Activated CD4-positive, CD25-positive, alpha-beta regulatory T cell treated with anti-CD3 and anti-CD28 coated beads, Interleukin-2, amount 50 U/mL, for 24 hours (primary cell): ENCODE measurements around the gene GOLIM4.
"Not testable (repeated sequence)": the region's sequence is repeated elsewhere in the genome, so short reads cannot be mapped to it uniquely, and the experiment has no call there.

Source experiments
- ATAC-seq, 2 donors: fragments of 150-1000 bp; cut with Tn5 transposase; one replicate each; pipeline ENCODE4 v1.10.0; 2021; ENCODE audit warnings: mild to moderate bottlenecking in 1 of 2, moderate library complexity in 1 of 2

The GOLIM4 gene

GRCh38 chr3:168072323-168072650, 23.4 kb downstream of the GOLIM4 start:
- no peak for ATAC-seq

- ATAC-seq = peak in 1 of 2 donors; percentile 20
Measured at GRCh38 chr3:168071591-168072322, 24.0 kb downstream of the GOLIM4 start.

GRCh38 chr3:168070919-168071318, 24.8 kb downstream of the GOLIM4 start:
- no peak for ATAC-seq

DNA sequence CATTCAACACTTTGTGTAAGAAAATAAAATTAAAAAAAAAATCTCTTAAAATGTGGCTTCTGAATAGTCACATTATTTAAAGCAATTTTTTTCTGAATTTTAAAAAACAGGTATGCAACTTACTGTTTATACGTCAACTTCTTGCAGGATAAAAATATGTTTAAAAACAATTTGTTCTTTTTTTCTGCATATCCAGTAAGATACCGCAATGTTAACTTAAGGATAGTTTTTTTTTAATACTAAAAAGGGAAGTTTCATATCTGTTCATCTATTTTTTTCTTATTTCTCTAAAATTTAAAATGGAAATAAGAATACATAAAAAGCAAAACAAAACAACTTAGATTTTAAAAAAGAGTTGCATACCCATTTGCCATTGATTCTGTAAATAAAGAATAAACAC, 27.4 kb downstream of the GOLIM4 start:
- no peak for ATAC-seq

GRCh38 chr3:168066882-168067281, 28.8 kb downstream of the GOLIM4 start:
- ATAC-seq = no peak

DNA sequence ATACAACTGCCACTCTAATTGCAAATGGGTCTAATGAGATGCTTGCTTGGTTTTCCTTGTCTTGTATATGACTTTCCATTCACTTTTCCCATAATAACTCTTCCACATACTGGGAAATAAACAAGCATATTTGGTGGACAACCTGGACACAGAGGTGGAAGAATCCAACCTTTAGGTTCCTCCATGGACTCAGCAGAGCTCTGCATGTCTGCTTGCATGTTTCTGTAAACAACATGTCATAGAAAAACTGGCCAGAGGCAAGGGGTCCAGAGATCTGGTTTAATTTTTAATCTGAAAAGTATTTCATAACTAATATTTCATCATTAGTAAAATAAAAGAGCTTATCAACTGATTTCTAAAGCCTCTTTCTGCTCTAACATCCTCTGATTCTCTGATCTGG, 30.2 kb downstream of the GOLIM4 start:
- no peak for ATAC-seq

DNA sequence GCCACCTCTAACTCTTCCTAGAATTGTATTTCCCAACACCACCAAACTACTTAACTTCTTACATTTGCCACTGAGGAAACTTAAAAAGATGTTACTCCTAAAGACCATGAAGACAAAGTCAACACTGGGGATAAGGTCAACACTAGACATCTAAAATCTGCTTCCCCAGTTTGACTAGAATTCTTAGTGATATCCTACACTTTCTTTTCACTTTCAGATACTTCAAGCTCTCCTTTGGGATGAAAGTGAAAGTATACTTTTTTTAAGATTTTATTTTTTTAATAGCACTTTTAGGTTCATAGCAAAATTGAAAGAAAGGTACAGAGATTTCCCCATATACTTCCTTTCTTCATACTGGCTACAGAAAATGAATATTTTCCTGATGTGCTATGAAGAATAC, 32.6 kb downstream of the GOLIM4 start:
- no peak for ATAC-seq

DNA sequence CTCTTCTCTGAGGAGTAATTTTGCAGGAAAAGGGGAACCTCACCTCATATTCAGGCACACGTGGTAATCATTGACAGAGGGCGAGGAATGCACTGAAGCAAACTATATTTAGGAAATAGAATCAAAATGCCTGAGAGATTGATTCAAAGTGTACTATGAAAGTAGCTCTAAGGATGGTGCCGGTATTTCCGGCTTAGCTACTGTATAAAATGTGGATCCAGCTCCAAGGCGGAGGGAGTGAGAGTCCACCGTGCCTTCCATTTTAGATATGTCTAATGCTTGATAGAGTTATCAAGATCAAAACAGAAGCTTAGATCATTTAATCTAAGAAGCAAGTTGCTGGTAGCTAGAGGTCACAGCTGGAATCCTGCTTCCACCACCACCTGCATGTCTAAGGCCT, 33.0 kb downstream of the GOLIM4 start:
- ATAC-seq = no peak

DNA sequence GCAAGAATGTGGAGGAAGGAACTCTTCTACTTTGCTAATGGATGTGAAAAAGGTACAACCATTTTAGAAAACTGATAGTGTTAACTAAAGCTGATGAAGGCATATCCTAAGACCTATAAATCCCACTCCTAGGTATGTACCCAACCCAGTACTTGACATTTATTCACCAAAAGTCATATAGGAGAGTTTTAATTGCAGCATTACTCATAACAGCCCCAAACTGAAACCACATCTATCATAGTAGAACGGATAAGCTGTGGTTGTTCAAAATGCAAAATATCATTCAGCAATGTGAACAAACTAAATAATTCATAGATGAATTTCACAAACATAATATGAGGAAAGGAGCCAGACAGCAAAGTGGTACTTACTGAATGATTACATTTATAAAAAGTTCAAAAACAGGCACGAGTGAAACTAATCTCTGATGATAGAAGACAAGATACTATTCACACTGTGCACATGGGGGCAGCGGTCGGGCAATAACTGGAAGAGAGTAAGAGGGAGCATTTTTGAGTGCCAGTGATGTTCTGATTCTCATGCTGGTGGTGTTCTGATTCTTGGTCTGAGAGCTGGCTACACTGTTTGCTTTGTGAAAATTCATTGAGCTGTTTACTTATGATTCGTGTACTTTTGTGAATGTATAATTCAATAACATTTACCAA, 34.3 kb downstream of the GOLIM4 start:
- peak; percentile 49 to 51 for ATAC-seq

DNA sequence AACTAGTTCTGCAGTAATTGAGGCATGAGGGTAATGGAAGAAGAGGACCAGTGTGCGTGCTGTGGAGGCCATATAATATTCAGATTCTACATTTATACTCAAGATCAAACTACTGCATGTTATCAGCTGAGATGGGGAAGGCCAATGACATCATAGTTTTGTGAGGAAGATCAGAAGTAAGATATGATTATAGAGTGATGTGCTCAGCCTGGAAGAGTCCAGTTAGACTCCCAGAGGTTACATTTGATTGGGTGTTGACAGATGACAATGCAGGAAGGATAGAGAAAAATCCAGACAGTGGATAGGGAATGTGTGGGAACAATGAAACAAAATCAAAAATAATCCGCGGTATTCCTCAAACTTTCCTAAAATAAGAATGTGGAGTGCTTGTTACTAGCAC, 35.4 kb downstream of the GOLIM4 start:
- no peak for ATAC-seq

DNA sequence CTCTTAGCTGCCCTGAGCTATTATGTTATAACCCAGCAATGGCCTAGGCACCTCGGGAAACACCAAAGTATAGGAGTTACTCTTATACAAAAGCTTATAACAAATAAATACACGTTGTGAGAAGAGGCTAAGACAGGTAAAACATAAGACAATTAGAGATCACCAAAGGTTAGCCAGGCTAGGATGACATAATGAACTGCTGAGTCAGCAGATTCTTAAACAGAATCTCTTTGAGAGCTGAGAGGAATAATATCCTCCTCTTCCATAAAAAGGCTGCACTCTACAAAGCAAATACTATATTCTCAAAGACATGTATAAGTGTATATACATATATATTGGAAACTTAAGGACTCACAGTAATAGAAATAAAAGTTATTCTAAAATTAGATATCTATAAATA, 37.2 kb downstream of the GOLIM4 start:
- ATAC-seq = no peak

DNA sequence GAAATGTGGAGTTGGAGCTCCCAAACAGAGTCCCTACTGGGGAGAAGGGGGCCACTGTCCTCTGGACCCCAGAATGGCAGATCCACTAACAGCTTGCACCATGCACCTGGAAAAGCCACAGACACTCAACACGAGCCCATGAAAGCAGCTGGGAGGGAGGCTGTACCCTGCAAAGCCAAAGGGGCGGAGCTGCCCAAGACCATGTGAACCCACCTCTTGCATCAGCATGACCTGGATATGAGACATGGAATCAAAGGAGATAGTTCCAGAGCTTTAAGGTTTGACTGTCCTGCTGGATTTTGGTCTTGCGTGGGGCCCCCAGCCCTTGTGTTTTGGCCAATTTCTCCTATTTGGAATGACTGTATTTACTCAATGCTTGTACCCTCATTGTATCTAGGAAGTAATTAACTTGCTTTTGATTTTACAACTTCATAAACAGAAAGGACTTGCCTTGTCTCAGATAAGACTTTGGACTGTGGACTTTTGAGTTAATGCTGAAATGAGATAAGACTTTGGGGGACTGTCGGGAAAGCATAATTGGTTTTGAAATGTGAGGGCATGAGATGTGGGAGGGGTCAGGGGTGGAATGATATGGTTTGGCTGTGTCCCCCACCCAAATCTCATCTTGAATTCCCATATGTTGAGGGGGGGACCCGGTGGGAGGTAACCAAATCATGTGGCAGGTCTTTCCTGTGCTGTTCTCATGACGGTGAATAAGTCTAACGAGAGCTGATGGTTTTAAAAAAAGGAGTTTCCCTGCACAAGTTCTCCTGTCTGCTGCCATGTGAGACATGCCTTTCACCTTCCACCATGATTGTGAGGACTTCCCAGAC, 39.1 kb downstream of the GOLIM4 start:
- ATAC-seq = not testable (repeated sequence)

DNA sequence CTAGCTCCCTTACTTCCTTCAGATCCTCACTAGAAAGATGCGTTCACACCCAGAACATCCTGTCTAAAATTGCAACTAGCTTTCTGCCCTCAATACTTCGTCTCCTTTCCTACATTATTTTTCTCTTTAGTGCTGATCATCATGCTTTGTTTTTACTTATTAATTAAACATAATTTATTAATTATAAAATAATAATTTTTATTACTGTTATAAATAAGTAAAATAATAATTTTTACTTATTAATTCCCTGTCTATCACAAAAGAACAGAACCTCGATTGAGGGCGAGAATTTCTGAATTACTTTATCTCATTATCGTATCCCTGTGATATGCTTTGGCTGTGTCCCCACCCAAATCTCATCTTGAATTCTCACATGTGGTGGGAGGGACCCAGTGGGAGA, 41.3 kb downstream of the GOLIM4 start:
- ATAC-seq = no peak

DNA sequence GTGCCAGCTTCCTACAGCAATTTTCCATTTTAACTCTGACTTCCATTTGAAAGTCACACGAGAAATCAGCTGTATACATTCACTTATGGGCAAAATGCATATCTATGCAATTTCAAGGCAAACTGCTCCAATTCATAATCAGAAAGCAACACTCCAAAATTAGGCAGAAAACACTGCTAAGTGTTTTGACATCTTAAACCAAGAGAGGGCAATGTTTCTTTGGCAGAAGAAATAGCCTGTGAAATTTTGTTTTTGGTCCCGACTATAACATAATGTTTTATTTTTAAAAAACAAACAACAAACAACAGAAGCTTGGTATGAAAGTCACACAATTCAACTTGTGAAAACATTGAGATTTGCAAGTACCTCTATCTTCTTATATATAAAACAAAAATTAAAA, 42.6 kb downstream of the GOLIM4 start:
- ATAC-seq = no peak

DNA sequence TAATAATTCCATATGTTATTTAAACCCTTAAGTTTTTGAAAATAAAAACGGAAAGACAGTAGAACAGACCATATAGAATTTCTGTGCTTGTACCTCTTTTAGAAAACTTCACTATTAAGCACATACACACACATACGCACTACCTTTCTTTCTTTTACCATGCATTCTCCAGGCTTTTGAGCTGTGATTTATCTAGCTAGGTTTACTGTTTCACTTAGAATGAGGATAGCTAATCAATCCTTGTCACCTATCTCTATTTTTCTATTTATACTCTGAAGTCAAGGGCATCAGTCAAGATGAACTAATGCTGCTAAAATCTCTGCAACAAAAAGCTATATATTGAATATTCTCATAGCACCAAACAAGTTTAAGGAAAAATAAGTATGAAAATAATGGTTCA, 43.2 kb downstream of the GOLIM4 start:
- ATAC-seq = no peak

DNA sequence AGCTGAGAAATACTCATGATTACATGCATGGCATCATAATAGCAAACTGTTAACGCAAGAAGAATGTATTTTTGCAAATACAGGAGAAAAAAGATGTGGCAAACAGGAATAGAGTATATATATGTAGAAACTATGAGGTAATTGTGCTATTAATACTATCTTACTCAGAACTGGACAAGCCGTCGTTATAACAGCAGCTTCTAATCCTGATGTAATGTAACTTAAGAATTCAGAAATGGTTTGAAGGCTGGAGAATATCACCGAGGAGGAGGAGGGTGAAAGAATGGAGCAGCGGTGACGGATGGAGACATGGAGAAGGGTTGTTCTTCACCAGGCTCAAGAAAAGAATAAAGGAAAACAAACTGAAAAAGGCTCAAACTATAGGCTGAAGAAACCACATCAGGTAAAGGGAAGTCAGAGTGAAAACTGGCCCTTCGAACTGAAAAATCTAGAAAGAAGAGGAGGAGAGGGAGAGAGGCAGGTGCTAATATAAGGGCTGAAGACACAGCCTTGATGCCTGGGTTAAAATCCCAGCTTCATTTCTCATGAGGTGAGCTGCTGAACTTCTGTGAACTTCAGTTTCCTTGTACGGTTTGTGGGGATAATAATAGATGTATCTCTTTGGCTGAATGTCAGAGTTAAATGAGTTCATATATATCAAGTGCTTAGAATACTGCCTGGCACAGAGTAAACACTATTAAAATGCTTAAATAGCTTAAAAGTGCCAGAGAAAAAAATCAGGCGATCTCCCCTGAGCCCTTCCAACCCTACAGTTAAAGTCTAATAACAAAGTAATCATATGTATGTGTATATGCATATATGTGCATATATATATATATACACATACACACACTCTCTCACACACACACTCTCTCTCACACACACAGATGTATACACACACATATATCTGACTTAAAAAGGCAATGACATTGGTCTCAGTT, 43.9 kb downstream of the GOLIM4 start:
- no peak for ATAC-seq

DNA sequence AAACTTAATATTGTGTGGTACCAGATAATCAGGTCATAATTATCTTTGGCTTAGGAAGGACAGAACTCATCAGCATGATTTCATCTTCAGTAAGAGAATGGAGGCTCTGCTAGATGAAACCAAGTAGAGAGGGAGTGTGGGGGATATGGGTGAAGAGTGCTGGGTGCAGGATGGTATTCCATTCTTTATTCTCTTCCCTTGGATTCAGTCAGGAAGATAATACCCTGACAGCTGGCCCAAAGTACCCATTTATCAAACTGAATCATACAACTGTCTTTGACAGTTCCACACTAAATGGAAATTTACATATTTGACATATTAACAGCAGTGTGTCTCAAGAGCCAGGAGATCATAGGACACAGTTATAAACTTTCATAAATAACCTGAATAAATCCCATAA, 44.7 kb downstream of the GOLIM4 start:
- ATAC-seq = no peak

DNA sequence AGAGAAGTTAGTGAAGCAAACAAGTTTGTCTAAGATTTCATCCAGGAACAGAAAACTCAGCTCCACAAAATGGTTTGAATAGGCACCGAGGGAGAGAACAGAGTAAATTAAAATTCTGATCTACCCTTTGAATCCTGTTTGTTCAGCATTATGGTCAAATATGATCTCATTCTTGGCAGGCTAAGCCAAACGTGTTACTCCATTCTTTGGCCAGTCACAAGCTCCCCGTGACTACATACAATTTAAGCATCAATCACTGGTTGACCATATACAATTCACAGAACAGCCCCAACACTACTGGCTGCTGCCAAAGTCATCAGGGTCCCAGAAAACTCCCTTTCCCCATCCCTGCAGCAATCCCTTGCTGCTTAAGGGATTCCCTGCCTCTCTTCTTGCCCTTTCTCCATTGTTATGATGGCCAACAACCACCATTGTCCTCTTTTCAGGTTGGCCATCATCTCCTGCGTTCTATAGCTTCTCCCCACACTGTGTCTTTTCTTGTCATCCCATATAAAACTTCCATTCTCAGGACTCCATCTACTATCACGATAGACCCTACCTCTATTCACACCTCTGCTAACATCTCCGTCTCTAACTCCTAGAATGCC, 46.3 kb downstream of the GOLIM4 start:
- ATAC-seq = no peak

DNA sequence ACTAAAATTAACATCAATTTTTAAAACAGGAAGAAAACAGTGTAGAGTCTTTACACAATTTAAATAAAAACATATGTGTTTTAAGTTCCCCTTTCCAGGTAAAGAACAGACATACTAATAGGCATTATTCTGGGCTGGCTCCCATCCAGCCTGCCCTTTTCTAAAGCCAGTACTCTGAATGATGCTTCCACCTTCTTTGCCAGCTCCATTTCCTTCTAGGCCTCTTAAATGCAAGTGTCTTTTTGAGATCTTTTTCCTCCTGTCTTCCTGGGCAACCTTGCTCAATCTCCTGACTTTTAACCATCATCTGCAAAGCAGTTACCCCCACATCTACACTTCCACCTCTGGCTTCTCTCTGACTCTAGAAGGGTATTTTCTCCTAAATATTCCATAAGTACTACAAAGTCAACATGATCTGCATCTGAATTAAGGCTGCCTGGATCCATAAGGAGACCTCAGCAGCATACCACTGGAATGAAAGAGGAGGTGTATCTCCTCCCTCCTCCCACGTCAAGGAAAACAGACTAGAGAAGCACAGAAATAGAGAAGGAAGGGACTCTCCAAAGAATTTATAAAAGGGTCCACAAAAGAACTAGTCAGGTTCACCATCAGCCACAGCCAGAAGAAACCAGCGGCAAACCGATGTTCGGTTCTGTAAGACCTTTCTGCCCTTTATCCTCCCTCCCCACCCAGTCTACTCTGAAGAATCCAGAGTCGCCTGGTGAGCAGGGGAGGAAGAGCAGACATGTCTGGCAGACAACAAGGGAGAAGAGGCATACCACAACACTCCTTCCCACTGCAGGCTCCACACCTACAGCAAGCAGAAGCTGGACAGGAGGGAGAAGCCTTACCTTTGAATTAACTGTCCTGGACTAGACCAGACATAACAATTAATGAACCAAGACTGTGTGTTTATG, 47.1 kb downstream of the GOLIM4 start:
- no peak for ATAC-seq

GRCh38 chr3:168047936-168048335, 47.8 kb downstream of the GOLIM4 start:
- no peak for ATAC-seq

GRCh38 chr3:168047190-168047795, 48.4 kb downstream of the GOLIM4 start:
- no peak for ATAC-seq
